ENCODE data around the gene FAM120A.

The FAM120A gene

GRCh38 chr9:93576258-93577077 is 125.0 kb downstream of the FAM120A start, which contains the start of gene PHF2:
PHF2 (plus strand) TSS chr9:93576584; CDS start chr9:93576774, 190 bp downstream.
- no peak for FAIRE-seq
- peak; percentile 68 for DNase-seq (ENCODE audit: low spot score)

- FAIRE-seq, result no peak
- peak; percentile 30 for DNase-seq (ENCODE audit: low spot score)
These were observed 125.8 kb downstream of the FAM120A start for GRCh38 chr9:93577078-93577974.

GRCh38 chr9:93577975-93578682 is 126.6 kb downstream of the FAM120A start:
- FAIRE-seq, result no peak
- no peak for DNase-seq (ENCODE audit: low spot score)

DNA sequence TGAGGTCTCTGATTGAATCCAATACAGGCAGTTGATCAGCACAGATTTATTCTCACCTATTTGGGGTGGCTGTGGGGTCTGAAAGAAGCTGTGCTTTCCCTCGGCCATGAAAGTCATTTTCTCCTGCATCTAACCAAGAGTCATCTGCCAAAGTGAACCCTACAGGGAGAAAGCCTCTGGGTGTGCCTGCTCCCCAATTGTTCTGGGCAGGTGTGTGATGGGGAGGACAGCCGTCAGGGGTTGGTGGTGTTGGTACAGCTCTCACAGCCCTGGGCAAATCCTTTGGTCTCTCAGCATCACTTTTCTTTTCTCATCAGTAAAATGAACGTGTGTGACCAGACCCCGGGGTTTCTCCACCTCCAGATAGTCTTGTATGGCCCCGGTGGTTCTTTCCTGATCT is 127.4 kb downstream of the FAM120A start:
- FAIRE-seq (no peak), DNase-seq (ENCODE audit: low spot score) (no peak)

GRCh38 chr9:93579711-93580516 is 128.4 kb downstream of the FAM120A start:
- no peak for FAIRE-seq
- DNase-seq (ENCODE audit: low spot score), result no peak

- no peak for FAIRE-seq
- DNase-seq (ENCODE audit: low spot score), result no peak
These were observed 129.3 kb downstream of the FAM120A start for GRCh38 chr9:93580654-93581380.

DNA sequence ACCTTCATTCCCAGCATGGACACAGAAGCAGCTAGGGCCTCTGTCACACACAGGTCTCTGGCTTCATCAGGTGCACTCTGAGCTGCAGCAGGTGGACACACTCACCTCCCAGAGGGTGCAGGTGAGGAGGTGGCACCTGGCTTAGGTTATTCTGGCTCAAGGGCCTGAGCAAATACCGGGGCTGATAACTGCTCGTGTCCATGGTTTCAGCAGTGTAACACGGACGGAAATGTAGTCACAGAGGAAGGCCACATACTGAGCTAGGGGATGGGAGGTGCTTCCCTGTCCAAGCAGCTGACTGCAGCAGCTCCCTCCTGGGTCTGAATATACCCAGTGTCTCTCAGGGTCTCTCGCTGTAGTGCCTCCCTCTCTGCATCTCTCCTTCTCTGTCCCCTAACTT is 130.6 kb downstream of the FAM120A start:
- DNase-seq (ENCODE audit: low spot score) (no peak), FAIRE-seq (no peak)

- DNase-seq (ENCODE audit: low spot score) (no peak), FAIRE-seq (no peak)
These were observed 131.1 kb downstream of the FAM120A start for GRCh38 chr9:93582550-93582949.

GRCh38 chr9:93585259-93585658 is 133.8 kb downstream of the FAM120A start:
- no peak for FAIRE-seq
- no peak for DNase-seq (ENCODE audit: low spot score)

GRCh38 chr9:93585695-93586094 is 134.2 kb downstream of the FAM120A start:
- FAIRE-seq, result no peak
- no peak for DNase-seq (ENCODE audit: low spot score)

- no peak for DNase-seq (ENCODE audit: low spot score)
- no peak for FAIRE-seq
These were observed 135.0 kb downstream of the FAM120A start for GRCh38 chr9:93586290-93587057.

GRCh38 chr9:93587284-93587650 is 135.8 kb downstream of the FAM120A start:
- DNase-seq (ENCODE audit: low spot score), result no peak
- FAIRE-seq, result no peak

DNA sequence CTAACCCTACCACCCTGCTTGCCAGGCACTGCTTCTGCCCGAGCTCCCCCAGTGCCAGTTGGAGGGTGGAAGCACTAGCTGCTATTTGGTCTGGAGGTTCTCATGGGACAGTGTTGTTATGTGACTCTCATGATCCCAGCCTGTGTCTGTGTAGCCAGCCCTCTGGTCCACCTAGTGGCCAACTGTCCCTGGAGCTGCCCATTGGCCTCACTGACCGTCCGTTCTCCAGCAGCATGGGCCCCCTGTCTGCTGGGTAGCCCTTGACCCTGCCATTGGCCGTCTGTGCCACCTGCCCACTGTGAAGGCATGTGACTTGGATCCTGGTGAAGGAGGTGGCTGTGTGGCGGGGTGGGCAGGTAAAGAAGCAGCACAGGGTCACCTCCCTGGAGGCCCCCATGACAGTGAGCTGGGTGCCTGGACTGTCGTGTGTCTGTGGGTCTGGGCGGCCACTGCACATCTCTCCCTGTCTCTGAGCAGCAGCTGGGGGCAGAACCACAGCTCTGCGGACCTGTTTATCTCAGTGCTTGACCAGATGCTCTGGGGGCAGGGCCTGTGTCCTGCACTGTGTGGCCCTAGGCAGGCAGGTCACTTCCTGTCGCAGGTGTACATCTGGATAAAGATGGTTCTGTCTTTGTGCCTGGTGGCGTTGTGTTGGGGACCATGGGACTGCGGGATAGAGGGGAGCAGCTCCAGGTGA is 136.3 kb downstream of the FAM120A start:
- FAIRE-seq, result no peak
- DNase-seq (ENCODE audit: low spot score), result no peak

GRCh38 chr9:93588641-93589609 is 137.4 kb downstream of the FAM120A start:
- no peak for DNase-seq (ENCODE audit: low spot score)
- FAIRE-seq, result no peak

DNA sequence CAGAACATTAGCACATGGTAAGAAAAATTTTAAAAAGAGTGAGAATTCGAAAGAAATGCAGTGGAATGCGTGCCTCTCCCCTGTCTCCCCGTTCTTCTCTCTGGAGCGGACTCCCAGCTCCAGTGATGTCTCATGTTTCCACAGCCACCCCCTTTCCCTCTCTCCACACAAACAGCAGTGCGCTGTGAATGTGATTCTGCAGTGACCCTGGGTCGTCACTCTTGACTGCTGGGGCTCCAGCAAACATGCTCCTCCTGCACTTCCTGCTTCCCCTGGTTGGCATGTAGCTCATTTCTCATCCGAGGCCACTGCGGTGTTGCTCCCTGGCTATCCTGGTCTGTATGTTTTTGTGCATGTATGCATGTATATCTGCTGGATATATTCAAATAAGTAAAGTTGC is 138.2 kb downstream of the FAM120A start:
- FAIRE-seq (no peak), DNase-seq (ENCODE audit: low spot score) (no peak)

- DNase-seq (ENCODE audit: low spot score), result no peak
- FAIRE-seq, result no peak
These were observed 139.2 kb downstream of the FAM120A start for GRCh38 chr9:93590609-93591234.

Data from urothelium cell line (cell line).